Type B pancreatic cell (in vitro differentiated cells): ENCODE data around the gene CA5A. TPM values are rescaled to one million over a fixed set of nuclear protein-coding genes. Genes with fewer than 3 reads are reported as not detected.
A peak's percentile ranks its signal among the peaks of the same experiment; 100 is the strongest.
"Not testable (repeated sequence)": the region's sequence is repeated elsewhere in the genome, so short reads cannot be mapped to it uniquely, and the experiment has no call there.

Experiments used
- DNase-seq: peaks from one replicate; pipeline ENCODE4 v3.0.0; 2021; ENCODE audit warnings: mixed read lengths; ENCODE audit not compliant: unreplicated experiment; ENCODE audit errors: extremely low spot score
- H3K27ac Mint-ChIP-seq: 2 replicates; pipeline ENCODE4 v1.8.0; 2021; ENCODE audit warnings: mild to moderate bottlenecking, mixed read lengths
- H3K27me3 Mint-ChIP-seq: 2 replicates; pipeline ENCODE4 v1.8.0; 2021; ENCODE audit warnings: mixed read lengths
- H3K36me3 Mint-ChIP-seq: 2 replicates; pipeline ENCODE4 v1.8.0; 2021; ENCODE audit warnings: mixed read lengths
- H3K4me1 Mint-ChIP-seq: one replicate; pipeline ENCODE4 v1.8.0; 2021; ENCODE audit warnings: mixed read lengths; ENCODE audit not compliant: unreplicated experiment
- H3K4me3 Mint-ChIP-seq: 2 replicates; pipeline ENCODE4 v1.8.0; 2021; ENCODE audit warnings: mild to moderate bottlenecking, mixed read lengths
- H3K9me3 Mint-ChIP-seq: 2 replicates; pipeline ENCODE4 v1.8.0; 2021; ENCODE audit warnings: mixed read lengths
- total RNA-seq: library from RNA; stranded (reverse); gene quantifications from 2 replicates; pipeline ENCODE4 v1.2.1, GENCODE V29; 2021; ENCODE audit warnings: low replicate concordance
- TF ChIP-seq, protein P1 (sequence below): fragments of 200-600 bp; sonication (generic); conservative IDR thresholded peaks from 2 replicates; pipeline ENCODE4 v1.5.0; 2021; ENCODE audit warnings: antibody characterized with exemption, mild to moderate bottlenecking

The CA5A gene
- total RNA-seq, 1 donor from 2014 or later, result 0.70 TPM

DNA sequence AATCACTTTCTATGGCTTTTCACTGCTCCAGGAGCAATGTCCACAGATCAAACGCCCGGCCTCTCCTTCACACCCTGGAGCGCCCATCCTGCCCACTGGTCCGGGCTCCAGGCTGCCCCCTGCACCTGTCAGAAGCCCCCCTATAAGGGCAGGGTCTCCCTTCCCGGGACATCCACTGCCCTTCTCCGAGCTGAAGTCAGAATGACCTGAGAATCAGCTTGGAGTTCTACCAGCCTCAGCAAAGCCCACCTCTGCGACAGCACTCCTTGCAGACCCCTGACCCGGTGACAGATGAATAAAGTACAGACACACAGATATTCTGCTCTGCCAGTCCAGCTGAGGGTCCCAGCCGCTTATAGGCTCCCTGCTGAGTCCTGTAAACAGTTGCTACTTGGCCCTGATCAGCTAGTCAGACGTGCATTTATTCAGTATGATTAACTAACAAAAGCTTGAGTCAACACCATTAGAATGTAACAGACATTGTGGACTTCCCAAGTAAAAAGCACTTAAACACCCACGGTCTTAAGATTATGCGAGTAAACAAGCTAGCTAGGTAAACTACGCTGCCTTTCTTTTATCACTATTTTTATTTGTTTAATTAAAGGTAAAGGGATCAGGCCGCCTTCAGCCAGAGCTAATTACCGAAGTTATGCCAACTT lies 71.9 kb downstream of the CA5A start:
- peaks cover 7% of the 10 kb centered on the region for H3K27me3 Mint-ChIP-seq
- H3K9me3 Mint-ChIP-seq, result no peaks in the 10 kb centered on the region
- no peak overlapping the region for H3K27ac Mint-ChIP-seq
- peaks cover 23% of the 10 kb centered on the region for H3K4me1 Mint-ChIP-seq
- H3K36me3 Mint-ChIP-seq, result no peaks in the 10 kb centered on the region
- TF ChIP-seq, protein P1, sequence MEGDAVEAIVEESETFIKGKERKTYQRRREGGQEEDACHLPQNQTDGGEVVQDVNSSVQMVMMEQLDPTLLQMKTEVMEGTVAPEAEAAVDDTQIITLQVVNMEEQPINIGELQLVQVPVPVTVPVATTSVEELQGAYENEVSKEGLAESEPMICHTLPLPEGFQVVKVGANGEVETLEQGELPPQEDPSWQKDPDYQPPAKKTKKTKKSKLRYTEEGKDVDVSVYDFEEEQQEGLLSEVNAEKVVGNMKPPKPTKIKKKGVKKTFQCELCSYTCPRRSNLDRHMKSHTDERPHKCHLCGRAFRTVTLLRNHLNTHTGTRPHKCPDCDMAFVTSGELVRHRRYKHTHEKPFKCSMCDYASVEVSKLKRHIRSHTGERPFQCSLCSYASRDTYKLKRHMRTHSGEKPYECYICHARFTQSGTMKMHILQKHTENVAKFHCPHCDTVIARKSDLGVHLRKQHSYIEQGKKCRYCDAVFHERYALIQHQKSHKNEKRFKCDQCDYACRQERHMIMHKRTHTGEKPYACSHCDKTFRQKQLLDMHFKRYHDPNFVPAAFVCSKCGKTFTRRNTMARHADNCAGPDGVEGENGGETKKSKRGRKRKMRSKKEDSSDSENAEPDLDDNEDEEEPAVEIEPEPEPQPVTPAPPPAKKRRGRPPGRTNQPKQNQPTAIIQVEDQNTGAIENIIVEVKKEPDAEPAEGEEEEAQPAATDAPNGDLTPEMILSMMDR, result no peak
- H3K4me3 Mint-ChIP-seq, result no peak overlapping the region
- DNase-seq, result no peak

DNA sequence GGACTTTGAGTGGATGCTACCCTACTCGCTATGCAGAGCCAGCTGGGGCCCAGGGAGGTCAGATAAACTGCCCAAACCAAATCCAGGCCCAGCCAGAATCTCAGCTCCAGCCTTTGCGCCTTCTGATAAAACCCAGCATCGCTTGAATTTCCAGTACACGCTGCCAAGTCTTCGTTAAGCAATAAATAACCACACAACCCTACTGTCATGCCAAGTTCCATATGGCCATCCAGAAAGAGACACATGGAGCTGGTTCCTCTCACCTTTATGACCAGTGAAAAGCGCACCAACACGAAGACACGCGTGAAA lies 73.0 kb downstream of the CA5A start:
- H3K4me3 Mint-ChIP-seq, H3K36me3 Mint-ChIP-seq, DNase-seq, H3K9me3 Mint-ChIP-seq, H3K27me3 Mint-ChIP-seq: not testable (repeated sequence)
- Mint-ChIP-seq H3K4me1 (peaks cover 18% of the 10 kb centered on the region), H3K27ac (peak overlapping the region; percentile 14)

DNA sequence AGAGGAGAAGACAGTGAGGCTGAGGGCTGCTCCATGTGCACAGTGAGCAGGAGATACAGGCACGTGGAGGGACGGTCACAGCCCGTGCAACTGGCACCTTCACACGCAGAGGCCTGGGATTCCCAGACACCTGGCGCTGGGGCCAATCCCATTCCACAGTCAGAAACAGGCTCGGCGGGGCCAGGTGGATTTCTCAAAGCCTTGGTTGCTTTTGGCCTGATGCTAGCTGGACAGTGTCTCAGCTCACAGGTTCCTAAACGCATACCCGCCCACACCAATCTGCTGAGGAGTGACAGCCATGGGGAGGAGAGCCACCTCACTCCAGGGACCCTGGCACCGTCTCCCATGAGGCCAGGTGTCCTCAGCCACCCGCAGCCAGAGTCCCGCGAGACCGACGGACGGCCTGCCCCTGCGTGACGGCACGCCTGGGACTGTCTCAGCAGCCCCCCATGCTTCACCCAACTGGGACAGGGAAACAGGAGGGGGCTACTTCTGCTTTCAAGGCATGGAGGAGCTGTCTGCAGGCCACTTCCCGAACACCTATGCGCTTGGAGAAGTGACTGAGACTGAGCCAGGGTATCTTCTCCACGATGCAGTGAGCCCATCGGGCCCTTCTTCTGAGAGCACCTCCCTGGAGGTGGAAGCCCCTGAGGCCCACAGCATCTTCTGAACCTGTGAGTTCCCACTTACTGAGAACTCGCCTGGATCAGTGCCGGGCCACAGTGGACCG lies 73.6 kb downstream of the CA5A start:
- H3K27me3 Mint-ChIP-seq, H3K9me3 Mint-ChIP-seq, H3K4me3 Mint-ChIP-seq, H3K36me3 Mint-ChIP-seq, DNase-seq: not testable (repeated sequence)
- Mint-ChIP-seq H3K27ac (peak overlapping the region; percentile 14), H3K4me1 (peaks cover 16% of the 10 kb centered on the region)

DNA sequence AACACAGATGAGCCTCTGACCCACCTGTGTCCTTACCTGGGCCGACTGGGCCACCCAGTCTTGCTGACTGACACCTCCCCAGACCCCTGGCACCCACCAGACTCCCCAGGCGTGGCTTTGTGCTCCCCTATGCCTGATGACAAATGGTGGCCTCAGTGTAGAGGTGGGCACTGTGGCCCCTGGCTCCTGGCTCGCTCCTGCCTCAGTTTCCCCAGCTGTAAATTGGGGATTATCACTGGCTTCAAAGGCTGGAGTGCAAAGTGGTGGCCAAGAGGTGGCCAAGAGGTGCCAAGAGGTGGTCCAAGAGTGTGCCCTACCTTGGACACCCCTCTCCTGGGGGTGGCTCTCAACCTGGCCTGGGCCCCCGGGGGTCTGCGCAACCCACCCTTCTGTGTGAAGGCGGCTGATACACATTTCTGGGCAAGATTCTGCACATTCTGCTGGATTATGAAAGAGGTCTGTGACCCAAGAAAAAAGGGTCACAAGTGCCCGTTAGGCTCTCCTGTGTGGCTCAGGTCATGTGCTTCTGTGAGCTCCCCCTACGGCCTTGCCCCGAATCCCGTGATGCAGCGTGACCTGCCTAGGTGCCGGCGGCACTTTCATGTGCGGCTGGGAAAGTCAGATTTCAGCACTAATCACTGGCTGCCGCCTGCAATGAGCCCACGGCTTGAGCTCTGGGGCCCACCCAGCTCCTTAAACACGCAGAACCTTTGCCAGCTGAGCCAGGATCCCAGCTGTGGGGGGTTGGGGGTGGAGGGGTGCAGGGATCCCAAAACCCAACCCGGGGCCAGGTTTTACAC lies 74.8 kb downstream of the CA5A start:
- H3K36me3 Mint-ChIP-seq, H3K27me3 Mint-ChIP-seq, H3K4me3 Mint-ChIP-seq, H3K9me3 Mint-ChIP-seq, DNase-seq, H3K27ac Mint-ChIP-seq: not testable (repeated sequence)
- H3K4me1 Mint-ChIP-seq, result peaks cover 17% of the 10 kb centered on the region

DNA sequence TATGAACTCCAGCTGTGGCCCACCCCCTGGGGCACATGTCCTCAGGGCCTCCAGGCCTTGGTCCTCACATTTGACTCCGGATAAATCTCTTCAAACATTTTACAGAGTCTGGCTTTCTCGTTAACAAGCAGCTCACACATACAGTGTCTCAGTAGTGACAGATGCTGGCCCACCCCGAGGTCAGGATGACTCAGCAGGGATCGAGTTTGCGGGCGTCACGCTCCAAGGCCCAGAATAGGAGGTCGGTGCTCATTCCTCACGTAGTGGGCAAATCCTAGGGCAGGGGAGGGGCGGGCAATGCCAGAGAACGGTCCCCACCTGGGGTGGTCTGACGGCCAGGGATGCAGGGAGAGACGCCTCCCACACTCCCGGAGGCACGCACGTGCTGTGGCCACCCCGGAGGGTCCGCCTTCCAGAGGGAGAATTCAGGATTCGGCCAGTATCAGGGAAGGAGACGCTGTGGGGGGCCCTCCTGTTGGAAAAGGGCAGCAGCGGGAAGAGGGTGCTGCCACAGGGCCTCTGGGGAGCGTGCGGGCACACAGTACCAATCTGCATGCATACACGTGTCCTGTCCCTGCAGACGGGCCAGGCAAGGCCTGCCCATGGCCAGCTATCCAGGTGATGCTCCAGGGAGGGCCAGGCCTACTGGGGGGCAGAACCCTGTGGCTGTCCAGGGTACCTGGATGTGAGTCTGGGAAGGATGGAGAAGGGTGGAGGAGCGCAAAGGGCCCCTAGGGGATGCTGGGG lies 75.6 kb downstream of the CA5A start:
- Mint-ChIP-seq H3K9me3 (no peaks in the 10 kb centered on the region), H3K27ac (peak overlapping the region; percentile 90), H3K36me3 (no peaks in the 10 kb centered on the region), H3K4me1 (peaks cover 17% of the 10 kb centered on the region), H3K4me3 (peak overlapping the region; percentile 43), H3K27me3 (no peaks in the 10 kb centered on the region)
- TF ChIP-seq, protein P1, result no peak
- DNase-seq, result no peak

DNA sequence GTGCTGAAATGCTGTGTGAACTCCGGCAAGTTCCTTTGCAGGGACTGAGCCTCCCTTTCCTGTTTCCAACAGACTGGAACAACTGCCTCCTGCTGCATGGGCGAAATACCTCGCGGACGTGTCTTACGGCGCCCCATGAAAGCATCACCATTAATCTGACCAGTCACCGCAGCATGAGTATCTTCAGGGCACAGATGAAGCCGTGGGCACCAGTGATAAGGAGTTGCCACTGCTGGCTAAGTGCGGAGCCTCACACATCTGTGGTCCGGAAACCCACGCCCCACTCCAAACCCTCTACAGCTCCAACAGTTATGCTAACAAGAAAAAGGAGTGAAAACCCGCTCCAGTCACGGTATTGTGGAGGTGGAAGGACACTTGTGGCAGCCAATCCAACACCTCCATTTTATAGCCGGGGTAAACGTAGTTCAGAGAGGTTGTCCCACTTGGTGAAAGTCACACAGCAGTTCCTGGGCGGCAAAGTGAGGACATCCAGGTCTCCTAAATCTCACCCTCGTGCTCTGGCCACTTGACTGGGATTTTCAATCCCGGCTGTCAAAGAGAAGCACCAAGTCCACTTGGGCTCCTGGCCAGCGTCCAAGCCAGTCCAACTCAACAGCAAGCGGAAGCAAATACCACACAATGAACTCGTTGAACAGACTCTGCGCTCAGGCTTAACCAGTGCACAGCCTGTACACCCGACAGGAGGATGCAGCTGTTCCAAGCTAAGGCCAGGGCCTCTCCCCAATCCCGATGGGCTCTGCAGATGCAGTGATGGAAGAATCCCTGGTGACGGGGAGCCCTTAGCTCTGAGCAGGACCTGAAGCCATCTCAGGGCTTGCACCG lies 78.0 kb downstream of the CA5A start:
- not testable (repeated sequence) for H3K36me3 Mint-ChIP-seq, H3K9me3 Mint-ChIP-seq, H3K27me3 Mint-ChIP-seq, DNase-seq
- Mint-ChIP-seq H3K4me1 (peaks cover 16% of the 10 kb centered on the region), H3K27ac (peak overlapping the region; percentile 49), H3K4me3 (peak overlapping the region; percentile 2)

DNA sequence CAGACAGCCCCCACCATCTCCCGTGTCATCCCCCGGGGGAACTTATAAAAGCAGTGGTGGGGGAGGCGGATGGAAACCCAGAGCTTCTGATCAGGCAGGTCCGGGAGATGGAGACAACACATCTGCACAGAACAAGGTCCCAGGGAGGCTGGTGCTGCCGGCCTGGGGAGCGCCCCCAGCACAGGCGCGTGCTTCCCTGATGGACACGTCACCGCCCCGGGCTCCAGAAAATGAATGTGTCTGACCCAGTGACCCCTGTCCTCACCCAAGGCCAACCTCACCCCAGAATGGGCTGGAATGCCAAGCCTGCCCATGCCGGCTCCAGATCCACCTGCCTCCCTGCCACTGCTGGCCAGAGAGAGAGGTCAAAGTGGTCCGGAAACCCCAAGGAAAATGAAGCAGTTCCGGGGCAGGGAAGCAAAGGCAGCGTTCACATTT lies 79.5 kb downstream of the CA5A start:
- H3K27ac Mint-ChIP-seq, result peak overlapping the region; percentile 70
- H3K36me3 Mint-ChIP-seq, result no peaks in the 10 kb centered on the region
- TF ChIP-seq, protein P1, result no peak
- no peaks in the 10 kb centered on the region for H3K9me3 Mint-ChIP-seq
- peaks cover 25% of the 10 kb centered on the region for H3K4me1 Mint-ChIP-seq
- DNase-seq, result no peak
- H3K27me3 Mint-ChIP-seq, result no peaks in the 10 kb centered on the region
- H3K4me3 Mint-ChIP-seq, result peak overlapping the region; percentile 39
